Endothelial cell (in vitro differentiated cells): Measurements from ENCODE around the gene TMEM238. TPM values are rescaled to one million over a fixed set of nuclear protein-coding genes. Genes with fewer than 3 reads are reported as not detected.

ENCODE experiments used
- DNase-seq: peaks from one replicate; pipeline ENCODE4 v3.0.0; 2021; ENCODE audit warnings: low spot score
- H3K27ac Mint-ChIP-seq: one replicate; pipeline ENCODE4 v1.8.0; 2021; ENCODE audit warnings: mixed read lengths, inconsistent platforms; ENCODE audit not compliant: unreplicated experiment
- H3K27me3 Mint-ChIP-seq: one replicate; pipeline ENCODE4 v1.8.0; 2021; ENCODE audit warnings: mild to moderate bottlenecking, moderate library complexity, mixed read lengths, inconsistent platforms; ENCODE audit not compliant: unreplicated experiment
- H3K36me3 Mint-ChIP-seq: one replicate; pipeline ENCODE4 v1.8.0; 2021; ENCODE audit warnings: mild to moderate bottlenecking, low read depth, mixed read lengths, inconsistent platforms; ENCODE audit not compliant: unreplicated experiment
- H3K4me1 Mint-ChIP-seq: one replicate; pipeline ENCODE4 v1.8.0; 2021; ENCODE audit warnings: mild to moderate bottlenecking, mixed read lengths, inconsistent platforms; ENCODE audit not compliant: unreplicated experiment
- H3K4me3 Mint-ChIP-seq: one replicate; pipeline ENCODE4 v1.8.0; 2021; ENCODE audit warnings: mild to moderate bottlenecking, mixed read lengths, inconsistent platforms; ENCODE audit not compliant: unreplicated experiment
- H3K9me3 Mint-ChIP-seq: one replicate; pipeline ENCODE4 v1.8.0; 2021; ENCODE audit warnings: mixed read lengths, inconsistent platforms; ENCODE audit not compliant: unreplicated experiment
- CTCF ChIP-seq: fragments of 200-600 bp; sonication (generic); IDR thresholded peaks from one replicate; pipeline ENCODE4 v1.5.0; 2021; ENCODE audit warnings: antibody characterized with exemption; ENCODE audit not compliant: unreplicated experiment
- total RNA-seq: library from RNA; stranded (reverse); fragmentation: NEBNext Ultra II Directional; extraction: Animal tissue kit (Norgen Biotek cat#: 25700); gene quantifications from one replicate; pipeline ENCODE4 v1.2.1, GENCODE V29; 2021; ENCODE audit not compliant: unreplicated experiment

Gene TMEM238
- total RNA-seq, 1 donor from 2014 or later = 0.64 TPM

- TF ChIP-seq CTCF = no peak
- H3K36me3 Mint-ChIP-seq = peaks cover 16% of the 10 kb centered on the region
- H3K27me3 Mint-ChIP-seq = peaks cover 20% of the 10 kb centered on the region
- DNase-seq = no peak
- peaks cover 14% of the 10 kb centered on the region for H3K4me1 Mint-ChIP-seq
- no peak overlapping the region for H3K4me3 Mint-ChIP-seq
- H3K9me3 Mint-ChIP-seq = no peaks in the 10 kb centered on the region
- no peak overlapping the region for H3K27ac Mint-ChIP-seq
These were observed 7.1 kb upstream of the TMEM238 start for GRCh38 chr19:55391191-55391670.

GRCh38 chr19:55390461-55390880 lies 6.4 kb upstream of the TMEM238 start:
- H3K4me1 Mint-ChIP-seq = peaks cover 20% of the 10 kb centered on the region
- no peaks in the 10 kb centered on the region for H3K9me3 Mint-ChIP-seq
- peak overlapping the region; percentile 26 for H3K4me3 Mint-ChIP-seq
- H3K36me3 Mint-ChIP-seq = peaks cover 18% of the 10 kb centered on the region
- H3K27me3 Mint-ChIP-seq = peaks cover 26% of the 10 kb centered on the region
- H3K27ac Mint-ChIP-seq = no peak overlapping the region
- TF ChIP-seq CTCF = no peak
- no peak for DNase-seq

- Mint-ChIP-seq H3K4me3 (peak overlapping the region; percentile 80), H3K4me1 (peaks cover 26% of the 10 kb centered on the region), H3K36me3 (peaks cover 18% of the 10 kb centered on the region), H3K27me3 (peaks cover 26% of the 10 kb centered on the region), H3K9me3 (no peaks in the 10 kb centered on the region), H3K27ac (no peak overlapping the region)
- DNase-seq = no peak
- no peak for TF ChIP-seq CTCF
These were observed 5.6 kb upstream of the TMEM238 start for GRCh38 chr19:55389386-55390317.

- Mint-ChIP-seq H3K36me3 (peaks cover 18% of the 10 kb centered on the region), H3K27ac (no peak overlapping the region), H3K27me3 (peaks cover 29% of the 10 kb centered on the region), H3K4me3 (peak overlapping the region; percentile 99), H3K4me1 (peaks cover 26% of the 10 kb centered on the region), H3K9me3 (no peaks in the 10 kb centered on the region)
- no peak for DNase-seq
- TF ChIP-seq CTCF = no peak
These were observed 3.8 kb upstream of the TMEM238 start for GRCh38 chr19:55387736-55388497.
